Measurements from ENCODE around the gene VCL. TPM values are rescaled to one million over a fixed set of nuclear protein-coding genes. Genes with fewer than 3 reads are reported as not detected.
"Not testable (repeated sequence)": the region's sequence is repeated elsewhere in the genome, so short reads cannot be mapped to it uniquely, and the experiment has no call there.

The VCL gene
- total RNA-seq, 1 donor from 2014 or later: 17.8 TPM

DNA sequence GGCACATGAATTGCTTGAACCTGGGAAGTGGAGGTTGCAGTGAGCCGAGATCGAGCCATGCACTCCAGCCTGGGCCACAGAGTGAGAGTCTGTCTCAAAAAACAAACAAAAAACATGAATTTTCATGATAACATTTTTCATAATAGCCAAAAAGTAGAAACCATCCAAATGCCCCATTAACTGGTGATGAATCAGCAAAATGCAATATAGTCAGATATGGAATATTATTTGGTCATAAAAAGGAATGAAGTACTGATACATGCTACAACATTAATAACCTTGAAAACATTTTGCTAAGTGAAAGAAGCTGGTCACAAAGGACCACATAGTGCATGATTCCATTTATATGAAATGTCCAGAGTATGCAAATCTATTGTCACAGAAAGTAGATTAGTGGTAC lies 24.5 kb upstream of the VCL start:
- no peak for DNase-seq

DNA sequence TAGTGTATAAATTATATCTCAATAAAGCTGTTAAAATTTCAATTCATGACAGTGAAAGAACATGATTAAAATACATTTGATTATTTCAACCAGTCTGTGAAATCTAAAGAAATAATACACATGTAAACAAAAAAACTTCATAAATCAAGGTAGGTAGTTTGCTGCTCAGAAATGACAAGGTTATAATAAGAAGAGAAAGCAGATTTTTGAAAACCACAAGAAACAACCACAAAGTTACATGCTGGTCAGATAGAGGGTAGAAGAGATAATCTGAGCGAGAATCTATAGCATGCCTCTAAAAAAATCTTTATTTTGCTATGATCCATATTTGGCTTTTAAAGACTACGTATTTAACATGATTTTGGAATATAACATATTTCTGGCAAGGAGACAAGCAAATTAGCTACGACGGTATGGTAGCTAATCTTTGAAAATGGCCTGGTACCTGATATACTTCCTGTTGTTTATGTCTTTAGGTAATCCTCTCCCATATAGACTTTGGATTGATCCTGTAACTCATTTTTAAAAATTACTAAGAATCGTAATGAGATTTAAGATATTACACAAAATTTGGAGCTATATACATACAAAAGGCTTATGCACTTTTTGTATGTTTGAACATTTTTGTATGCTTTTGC lies 23.5 kb upstream of the VCL start:
- no peak for DNase-seq

DNA sequence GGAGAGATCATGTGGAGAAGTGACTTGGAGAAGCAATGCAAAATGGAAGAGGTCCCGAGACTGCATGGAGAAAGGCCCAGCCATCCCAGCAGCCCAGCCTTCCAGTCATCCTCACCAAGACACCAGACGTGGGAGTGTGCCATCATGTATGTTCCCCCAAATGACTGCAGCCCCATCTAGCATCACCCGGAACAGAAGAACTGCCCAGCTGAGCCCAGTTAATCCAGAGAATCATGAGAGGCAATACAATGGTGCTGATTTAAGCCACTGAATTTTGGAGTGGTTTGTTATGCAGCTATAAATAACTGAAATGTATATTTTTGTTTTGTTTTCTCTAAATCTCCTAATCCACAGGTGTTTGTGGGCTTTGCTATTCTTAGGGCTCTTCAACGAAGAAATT lies 22.5 kb upstream of the VCL start:
- DNase-seq: no peak

DNA sequence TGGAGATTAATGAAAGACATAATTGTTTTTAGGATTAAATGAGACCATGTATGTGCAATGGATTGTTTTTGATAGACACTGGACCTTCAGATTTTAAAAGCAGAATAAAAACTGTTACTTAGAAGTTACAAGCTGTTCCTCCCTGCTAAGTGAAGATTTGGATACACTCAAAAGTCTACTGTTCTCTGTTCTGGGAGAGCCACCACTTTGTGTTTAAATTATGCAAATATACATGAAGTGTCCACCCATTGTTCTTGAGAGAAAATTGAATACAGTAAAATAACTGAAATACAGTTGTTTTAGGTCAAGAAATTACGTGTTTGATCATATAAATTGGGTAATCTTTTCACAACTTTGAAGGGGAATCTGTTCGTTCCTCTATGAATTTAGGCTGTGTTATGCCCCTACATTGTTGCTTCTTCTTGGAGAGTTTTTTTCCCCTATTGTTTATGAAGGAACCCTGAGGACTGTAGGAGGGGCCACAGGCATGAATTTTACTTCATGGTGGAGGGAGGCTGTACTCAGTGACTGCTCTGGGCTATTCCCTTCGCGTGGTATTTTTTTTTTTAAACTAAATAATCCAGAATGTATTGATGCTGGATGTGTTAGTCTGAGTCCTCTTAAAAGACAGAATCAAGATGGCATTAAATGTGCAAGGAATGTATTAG lies 18.6 kb upstream of the VCL start:
- DNase-seq: no peak

DNA sequence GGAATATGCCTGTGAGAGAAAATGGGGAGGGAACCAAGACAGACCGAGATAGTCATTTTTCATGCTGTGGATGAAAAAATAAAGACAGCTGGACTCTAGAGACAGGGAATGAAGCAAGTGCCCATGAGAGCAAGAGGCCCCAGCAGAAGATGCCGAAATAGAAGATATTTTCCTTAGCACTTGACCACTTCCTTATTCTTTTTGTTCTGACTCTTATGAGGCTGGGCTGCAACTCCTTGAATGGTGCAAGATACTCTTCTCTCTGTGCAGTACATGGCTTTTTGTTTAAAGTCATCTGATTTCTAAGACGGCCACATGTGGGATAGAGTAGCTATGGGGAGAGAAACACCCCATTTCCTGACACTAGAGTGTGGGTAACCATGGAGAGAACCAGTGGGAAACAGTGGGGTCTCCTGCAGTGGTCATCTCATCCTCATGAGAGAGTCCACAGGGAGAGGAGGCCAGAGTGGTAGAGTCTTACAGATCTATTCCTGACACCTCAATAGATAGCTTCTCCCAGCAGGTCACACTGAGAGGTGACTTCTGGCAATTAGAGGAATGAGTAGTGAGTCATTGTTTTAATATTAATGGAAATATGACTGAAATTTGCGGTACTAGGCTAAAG lies 18.0 kb upstream of the VCL start:
- no peak for DNase-seq

DNA sequence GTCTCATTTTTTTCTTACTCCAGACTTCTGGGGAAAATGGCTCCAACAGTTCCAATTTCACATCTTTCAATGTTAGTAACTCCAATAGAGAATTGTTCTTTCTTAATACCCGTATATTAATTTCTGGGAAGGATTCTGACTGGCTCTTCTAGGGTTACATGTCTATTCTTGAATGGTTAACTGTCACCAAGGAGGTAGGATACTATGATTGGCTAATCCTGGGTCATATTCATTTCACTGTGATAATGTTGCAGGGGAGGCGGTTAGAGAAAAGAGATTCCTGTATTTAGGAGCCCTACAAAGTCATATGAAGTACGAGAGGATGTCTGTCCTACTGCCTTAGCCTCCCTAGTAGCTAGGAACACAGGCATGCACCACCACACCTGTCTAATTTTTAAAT lies 16.1 kb upstream of the VCL start:
- DNase-seq: no peak

DNA sequence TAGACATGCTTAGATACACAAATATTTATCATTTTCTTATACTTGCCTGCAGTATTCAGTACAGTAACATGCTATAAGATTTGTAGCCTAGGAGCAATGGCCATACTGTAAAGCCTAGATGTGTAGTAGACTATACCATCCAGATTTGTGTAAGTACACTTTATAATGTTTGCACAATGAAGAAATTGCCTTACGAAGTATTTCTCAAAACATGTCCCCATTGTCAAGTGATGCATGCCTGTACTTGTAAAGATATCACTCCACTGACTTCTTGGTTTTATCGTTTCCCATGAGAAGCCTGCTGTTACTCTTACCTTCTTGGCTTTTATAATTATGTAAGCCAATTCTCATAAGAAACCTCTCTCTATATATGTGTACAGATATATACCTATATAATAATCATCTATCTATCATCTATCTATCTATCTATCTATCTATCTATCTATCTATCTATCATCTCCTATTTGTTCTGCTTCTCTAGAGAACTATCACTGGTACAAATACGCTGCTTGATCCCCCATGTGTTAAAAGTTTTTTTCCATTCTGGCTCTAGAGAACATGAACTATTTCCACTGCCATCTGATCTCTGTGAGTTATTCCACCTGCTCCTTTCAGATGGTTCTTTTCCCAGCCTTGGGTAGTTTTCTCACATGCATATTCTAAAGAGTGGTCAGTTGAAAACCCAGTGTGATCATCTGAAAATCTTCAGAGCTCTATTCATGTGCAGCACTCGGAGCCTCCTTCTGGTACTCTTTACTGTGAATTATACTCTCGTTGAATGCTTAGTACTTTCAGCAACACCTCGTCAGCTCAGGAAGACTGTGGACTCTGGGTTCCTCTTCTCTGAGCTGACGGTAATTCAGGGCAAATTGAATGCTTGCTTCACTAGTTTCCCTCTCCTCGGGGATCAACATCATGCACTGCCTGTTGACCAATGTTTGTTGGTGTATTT lies 14.5 kb upstream of the VCL start:
- DNase-seq: no peak

DNA sequence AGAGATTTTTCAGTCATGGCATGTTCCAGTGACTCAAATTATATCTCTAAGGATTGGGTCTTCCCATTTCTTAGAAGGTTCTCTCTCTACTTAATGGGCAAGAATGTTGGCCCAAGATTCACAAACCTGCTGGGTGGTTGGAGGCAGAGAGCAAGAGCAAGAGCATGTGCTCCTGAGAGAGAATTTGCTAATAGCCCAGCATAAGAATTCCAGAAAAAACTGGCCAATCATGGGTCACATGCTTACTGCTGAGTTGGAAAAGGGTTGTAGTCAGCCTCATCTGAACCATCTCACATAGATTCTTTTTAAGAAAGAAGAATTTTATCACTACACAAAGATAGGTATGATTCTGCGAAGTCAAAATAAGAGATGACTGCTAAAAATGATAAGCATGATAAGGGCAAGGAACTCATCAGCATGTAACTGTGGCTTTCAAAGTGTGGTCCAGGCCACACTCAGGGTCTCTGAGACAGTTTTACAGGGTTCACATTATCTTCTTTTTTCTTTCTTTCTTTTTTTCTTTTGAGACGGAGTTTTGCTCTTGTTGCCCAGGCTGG lies 8.2 kb upstream of the VCL start:
- DNase-seq: no peak

DNA sequence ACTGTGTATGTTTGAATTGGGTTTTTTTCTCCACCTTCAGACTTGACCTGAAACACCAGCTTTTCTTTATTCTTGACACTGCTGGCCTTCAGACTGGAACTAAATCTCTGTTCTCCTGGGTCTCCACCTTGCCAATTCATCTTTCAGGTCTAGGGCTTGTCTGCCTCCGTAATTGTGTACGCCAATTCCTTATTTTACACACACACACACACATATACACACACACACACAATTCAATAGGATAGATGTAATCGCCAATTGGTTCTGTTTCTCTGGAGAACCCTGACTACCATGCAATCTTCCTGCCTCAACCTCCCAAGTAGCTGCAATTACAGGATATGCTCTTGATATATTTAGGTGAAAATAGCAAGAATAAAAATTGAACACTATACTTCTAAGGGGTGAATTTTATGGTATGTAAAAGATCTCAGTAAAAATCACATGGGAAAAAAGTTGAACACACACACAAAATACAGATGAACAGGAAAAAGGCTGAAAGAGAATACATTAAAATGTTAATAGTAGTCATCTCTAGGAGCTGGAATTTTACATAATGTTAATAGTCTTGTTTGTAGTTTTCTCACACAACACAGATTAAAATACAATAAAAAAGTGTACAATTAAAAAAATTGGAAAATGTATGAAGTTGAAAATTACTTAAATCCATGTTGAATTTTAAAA lies 6.6 kb upstream of the VCL start:
- no peak for DNase-seq

DNA sequence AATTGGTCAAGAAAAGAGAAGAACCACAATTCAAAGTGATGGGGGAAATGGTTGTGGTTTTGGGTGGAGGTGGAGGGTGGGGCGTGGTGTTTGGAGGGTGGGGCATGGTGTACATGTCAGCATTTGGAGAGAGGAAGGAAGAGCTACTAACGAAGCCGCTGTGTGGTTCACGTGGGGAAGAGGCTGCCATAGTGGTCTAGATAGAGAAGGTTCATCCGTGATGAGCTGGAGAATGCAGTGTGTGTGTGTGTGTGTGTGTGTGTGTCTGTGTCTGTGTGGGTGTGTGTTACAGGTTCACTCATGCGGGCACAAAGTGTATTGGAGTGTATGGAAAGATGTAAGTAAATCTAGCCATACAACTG lies 6.1 kb upstream of the VCL start:
- no peak for DNase-seq

DNA sequence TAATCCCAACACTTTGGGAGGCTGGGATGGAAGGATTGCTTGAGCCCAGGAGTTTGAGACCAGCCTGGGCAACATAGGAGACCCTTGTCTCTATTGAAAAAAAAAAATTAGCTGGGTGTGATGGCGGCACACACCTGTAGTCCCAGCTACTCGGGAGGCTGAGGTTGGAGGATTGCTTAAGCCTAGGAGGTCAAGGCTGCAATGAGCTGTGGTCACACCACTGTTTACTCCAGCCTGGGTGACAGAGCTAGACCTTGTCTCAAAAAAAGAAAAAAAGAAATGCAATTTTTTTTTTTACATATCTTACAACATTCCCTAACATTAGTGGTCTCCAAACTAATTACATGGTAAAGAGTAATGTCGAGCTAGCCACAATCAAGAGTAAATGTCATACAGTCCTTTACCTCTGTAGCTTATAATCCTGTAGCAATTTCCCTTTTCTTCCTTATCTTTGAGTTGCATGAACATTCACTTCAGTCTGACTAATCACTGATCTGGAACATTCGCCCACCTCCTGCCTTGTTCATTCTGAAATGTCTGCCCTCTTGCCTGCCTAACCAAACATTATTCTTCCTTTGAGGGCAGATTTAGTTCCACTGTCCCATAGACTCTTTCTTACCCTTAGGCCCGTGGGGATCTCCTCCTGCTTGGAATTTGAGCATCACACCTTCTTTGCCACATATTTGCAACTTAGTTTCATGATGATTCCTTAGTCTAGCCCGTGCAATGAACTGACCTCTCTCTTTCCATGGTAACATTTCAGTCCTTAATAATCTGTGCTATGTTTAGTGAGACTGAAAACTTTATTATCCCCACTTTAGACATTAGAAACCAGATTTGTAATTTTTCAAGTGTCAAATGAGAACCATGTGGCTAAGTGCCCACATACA lies 4.8 kb upstream of the VCL start:
- no peak for DNase-seq

DNA sequence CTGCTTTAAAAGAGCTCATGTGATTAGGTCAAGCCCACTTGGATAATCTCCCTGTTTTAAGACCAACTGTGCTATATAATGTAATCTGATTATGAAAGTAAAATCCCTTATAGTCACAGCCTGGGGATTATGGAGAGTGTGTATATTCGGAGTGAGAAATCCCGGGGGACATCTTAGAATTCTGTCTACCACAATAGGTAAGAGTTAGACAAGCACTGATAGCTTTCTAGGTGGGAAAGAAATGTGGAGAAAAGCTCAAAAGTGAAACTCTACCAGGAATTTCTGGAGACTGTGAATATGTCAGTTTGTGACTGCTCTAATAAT lies 2.9 kb upstream of the VCL start:
- no peak for DNase-seq

DNA sequence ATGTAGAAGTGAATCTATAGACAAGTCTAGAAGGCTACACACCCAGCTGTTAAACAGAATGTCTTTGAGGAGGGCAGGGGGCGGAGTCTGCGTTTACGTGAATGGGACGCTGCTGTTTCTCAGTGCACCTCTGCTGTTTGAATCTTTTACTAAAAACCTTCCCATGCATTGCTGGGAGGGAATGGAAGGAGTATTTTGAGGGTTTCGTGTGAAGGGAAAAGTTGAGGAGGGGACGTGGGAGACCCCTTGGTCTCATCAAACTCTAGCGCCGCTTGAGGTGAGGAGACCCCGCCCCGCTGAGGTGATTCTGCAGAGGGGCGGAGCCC lies 492 bp upstream of the VCL start:
- DNase-seq: no peak

DNA sequence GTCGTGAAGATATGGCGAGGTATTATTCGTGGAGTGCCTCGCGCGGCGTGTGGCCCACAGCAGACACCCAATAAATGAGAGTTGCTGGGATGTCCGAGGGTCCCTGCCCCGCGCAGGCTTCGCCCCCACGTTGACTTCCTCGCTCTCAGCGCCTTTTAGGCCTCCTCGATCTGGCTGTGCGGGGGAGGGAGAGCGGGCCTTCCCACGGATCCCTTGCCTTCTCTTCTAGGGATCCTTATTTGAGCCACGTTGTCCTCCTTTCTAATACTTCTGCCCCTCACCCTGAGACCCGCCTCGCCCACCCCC lies 660 bp downstream of the VCL start:
- DNase-seq: no peak

DNA sequence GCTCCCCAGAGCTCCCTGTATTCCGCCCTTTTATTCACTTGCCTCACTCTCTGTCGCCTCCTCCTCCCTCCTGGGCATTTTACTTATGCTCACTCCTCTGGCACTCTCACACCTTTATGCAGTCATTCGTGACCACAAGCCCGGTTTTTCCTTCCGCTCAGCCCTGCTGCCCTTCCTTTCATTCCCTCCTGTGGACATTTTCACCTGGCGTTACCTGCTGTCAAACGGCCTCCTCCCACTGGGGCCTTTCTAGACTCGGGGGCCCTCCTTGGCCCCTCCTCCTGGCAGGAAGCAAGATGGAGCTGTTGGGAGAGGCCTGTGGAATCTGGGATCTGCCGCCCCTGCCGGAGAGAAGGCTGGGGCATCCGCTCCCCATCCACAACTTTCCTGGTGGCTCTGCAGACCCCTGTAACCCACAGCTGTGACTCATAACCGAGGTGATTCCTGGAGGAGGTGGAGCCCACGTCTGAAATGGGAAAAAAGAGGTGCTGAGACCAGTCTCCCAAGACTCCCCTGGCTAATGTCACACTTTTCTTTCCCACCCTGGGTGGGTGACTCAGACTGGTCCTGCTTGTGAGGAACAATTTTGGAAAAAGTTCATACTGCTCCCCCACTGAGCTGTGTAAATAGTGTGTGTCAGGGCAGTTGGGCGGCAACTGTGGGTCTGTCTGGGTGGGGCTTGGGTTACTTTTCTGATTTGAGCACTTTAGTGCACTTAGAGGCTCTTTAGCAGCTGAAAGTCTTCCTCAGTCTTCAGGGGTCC lies 1.2 kb downstream of the VCL start:
- DNase-seq: peak; percentile 36

DNA sequence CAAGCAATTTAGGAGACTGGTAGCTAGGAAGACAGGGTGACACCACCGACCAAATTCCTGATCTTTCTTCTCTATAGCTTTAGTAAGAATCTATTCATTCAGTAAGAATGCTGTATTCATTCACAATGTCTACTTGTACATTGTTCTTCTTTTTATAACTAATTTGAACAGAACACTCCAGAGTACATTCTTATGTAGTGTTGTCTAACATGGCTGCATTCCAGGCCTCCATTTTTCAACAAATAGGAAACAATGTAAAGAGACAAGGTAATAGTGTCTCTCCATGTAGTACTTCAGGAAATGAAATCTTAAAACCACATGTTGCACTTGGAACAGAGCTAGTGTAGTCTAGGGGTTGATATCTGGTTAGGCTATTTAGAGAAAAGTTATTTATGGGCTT lies 1.8 kb downstream of the VCL start:
- DNase-seq: no peak

DNA sequence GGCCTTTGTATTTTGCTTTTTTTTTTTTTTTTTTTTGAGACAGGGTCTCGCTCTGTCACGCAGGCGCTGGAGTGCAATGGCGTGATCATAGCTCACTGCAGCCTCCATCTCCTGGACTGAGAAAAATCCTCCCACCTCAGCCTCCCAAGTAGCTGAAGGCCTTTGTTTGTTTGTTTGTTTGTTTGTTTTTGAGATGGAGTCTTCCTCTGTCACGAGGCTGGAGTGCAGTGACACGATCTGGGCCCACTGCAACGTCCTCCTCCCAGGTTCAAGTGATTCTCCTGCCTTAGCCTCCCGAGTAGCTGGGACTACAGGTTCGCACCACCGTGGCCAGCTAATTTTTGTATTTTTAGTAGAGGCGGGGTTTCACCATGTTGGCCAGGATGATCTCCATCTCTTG lies 2.3 kb downstream of the VCL start:
- not testable (repeated sequence) for DNase-seq

DNA sequence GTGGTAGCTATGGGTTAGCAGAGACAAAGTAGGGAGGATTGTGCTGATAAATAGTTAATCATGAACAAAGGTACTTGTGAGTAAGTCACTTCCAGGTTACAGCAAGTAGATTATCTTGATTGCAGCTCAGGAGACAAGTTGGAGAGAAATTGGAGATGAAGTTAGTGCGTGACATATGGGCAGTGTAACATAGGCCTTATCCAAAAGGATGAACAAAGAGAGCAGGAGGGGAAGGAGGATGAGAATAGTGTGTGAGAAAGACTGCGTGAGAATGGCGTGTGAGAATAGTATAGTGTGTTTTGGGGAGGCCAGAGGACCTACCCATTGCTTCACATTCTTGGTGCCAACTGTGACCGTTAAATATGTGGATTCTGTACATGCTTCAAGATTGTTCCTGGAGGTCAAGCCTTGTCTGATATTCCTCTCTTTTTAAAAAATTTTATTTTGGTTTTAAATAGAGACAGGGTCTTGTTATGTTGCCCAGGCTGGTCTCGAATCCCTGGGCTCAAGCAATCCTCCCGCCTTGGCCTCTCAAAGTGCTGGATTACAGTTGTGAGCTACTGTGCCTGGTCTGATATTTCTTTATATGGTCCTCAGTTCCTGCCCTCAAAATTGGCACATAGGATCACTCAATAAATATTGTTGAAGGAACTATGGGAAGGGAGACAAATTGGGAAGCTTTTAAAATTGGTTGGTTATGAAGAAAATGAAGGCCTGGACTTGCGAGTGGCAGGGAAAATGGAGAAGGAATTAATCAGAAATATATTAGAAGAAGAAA lies 3.2 kb downstream of the VCL start:
- DNase-seq: no peak

DNA sequence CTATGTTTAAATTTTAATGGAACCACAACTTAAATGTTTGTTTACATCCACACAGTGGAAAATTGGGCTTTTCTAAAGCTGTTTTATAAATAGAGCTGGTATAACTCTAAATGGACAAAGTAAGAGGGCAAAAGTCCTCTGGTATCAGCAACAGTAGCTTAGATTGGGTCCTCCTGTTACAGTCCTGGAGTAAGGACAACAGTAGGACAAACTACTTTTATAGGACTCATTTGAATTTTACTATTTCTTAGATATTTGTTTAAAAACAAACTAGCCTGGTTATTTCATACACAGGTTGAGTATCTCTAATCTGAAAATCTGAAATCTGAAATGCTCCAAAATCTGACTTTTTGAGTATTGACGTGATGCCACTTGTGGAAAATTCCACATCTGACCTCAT lies 8.4 kb downstream of the VCL start:
- no peak for DNase-seq

DNA sequence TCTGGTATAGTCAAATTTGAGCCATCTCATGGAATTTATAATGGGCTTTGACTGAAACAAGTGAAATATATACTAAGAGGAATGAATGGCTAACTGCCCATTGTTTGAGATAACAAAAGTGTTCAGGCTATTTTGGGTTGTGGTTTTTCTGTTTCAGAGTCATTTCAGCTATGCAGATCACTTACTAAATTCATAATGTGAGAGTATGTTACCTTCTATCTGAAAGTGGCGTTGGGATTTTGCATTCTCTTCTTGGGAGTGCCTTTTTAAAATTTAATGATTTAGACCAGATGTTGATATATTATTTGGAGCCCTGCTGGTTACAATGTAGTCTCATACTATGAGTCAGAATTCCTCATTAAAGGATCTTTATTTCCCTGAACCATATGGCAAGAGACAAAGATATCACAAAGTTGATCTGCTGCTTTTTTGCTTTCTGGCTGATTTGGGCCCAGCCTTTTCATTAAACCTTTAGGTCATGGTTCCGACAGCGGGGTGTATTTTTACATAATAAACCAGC lies 10.4 kb downstream of the VCL start:
- no peak for DNase-seq

Measured in occipital lobe (tissue), 2 donors.